SK-N-SH (cell line): Measurements from ENCODE around the gene ZNF560. TPM values are rescaled to one million over a fixed set of nuclear protein-coding genes. Genes with fewer than 3 reads are reported as not detected.

Experiments used
- CTCF ChIA-PET: fragments of 300-600, 350-600 bp; formaldehyde crosslinking; extraction: SDS; loops from one replicate; lab custom pipeline; 2021; lab: Yijun Ruan, JAX
- POLR2A ChIA-PET: fragments of 350-600 bp; sonication (Branson Sonifier 250); formaldehyde crosslinking; extraction: SDS; loops from one replicate; lab custom pipeline; 2020; ENCODE audit warnings: antibody characterized with exemption, inconsistent platforms; lab: Yijun Ruan, JAX
- DNase-seq: peaks from one replicate; pipeline ENCODE4 v3.0.0; 2012
- H2AFZ ChIP-seq: fragments of 200-600 bp; sonication (generic); 2 replicates; pipeline ENCODE4 v1.8.1; 2016; ENCODE audit warnings: antibody characterized with exemption, mild to moderate bottlenecking, low read depth
- H3F3A ChIP-seq: fragments of 200-600 bp; sonication (generic); replicated peaks from 2 replicates; pipeline ENCODE3; 2016; ENCODE audit warnings: antibody characterized with exemption, mild to moderate bottlenecking; ENCODE audit not compliant: insufficient read depth
- H3K27ac ChIP-seq, 2 experiments: fragments of 200-500 bp in 1 of 2; fragments of 200-600 bp in 1 of 2; sonication (Bioruptor generic) in 1 of 2; sonication (generic), shearing (Covaris generic) in 1 of 2; 2 replicates each; pipeline versions ENCODE4 v1.5.1 to v1.6.1; 2014 to 2016; ENCODE audit warnings: low read depth in 2 of 2, inconsistent platforms in 1 of 2, low read length in 1 of 2, mild to moderate bottlenecking in 1 of 2, mixed read lengths in 1 of 2
- H3K27me3 ChIP-seq: fragments of 200-600 bp; sonication (generic), shearing (Covaris generic); 2 replicates; pipeline ENCODE4 v1.6.1; 2016; ENCODE audit warnings: mixed run types; ENCODE audit not compliant: insufficient read depth
- H3K36me3 ChIP-seq, 2 experiments: fragments of 200-500 bp in 1 of 2; fragments of 200-600 bp in 1 of 2; sonication (Bioruptor generic) in 1 of 2; sonication (generic) in 1 of 2; replicated peaks in 1 of 2; 2 replicates each; pipeline versions ENCODE3 to v1.5.1; 2014 to 2016; ENCODE audit warnings: low read length in 1 of 2, mild to moderate bottlenecking in 1 of 2; ENCODE audit not compliant: insufficient read depth in 2 of 2, control insufficient read depth in 1 of 2
- H3K4me1 ChIP-seq, 2 experiments: fragments of 200-500 bp in 1 of 2; fragments of 200-600 bp in 1 of 2; sonication (Bioruptor generic) in 1 of 2; sonication (generic), shearing (Covaris generic) in 1 of 2; 2 replicates each; pipeline versions ENCODE4 v1.5.1 to v1.6.1; 2014 to 2016; ENCODE audit warnings: low read depth in 1 of 2, low read length in 1 of 2, mixed run types in 1 of 2; ENCODE audit not compliant: insufficient read depth in 2 of 2, control insufficient read depth in 1 of 2
- H3K4me2 ChIP-seq: fragments of 200-600 bp; sonication (generic), shearing (Covaris generic); 2 replicates; pipeline ENCODE4 v1.6.1; 2017; ENCODE audit warnings: mixed run types
- H3K4me3 ChIP-seq, 2 experiments: fragments of 200-500 bp in 1 of 2; fragments of 200-600 bp in 1 of 2; sonication (Bioruptor generic) in 1 of 2; sonication (generic), shearing (Covaris generic) in 1 of 2; 2 replicates each; pipeline versions ENCODE4 v1.5.1 to v1.8.1; 2014 to 2016; ENCODE audit warnings: low read depth in 2 of 2, inconsistent platforms in 1 of 2, low read length in 1 of 2, mild to moderate bottlenecking in 1 of 2, mixed read lengths in 1 of 2, moderate library complexity in 1 of 2
- H3K79me2 ChIP-seq: fragments of 200-600 bp; sonication (generic); 2 replicates; pipeline ENCODE4 v1.8.1; 2017; ENCODE audit warnings: mild to moderate bottlenecking; ENCODE audit not compliant: insufficient read depth
- H3K9ac ChIP-seq: fragments of 200-600 bp; sonication (generic); 2 replicates; pipeline ENCODE4 v1.6.1; 2017; ENCODE audit warnings: mixed run types
- H3K9me2 ChIP-seq: fragments of 200-600 bp; sonication (generic); 2 replicates; pipeline ENCODE4 v1.6.1; 2017; ENCODE audit warnings: mixed run types
- H3K9me3 ChIP-seq: fragments of 200-600 bp; sonication (generic); 2 replicates; pipeline ENCODE4 v1.6.1; 2017; ENCODE audit warnings: mixed run types, mild to moderate bottlenecking, moderate library complexity
- H4K20me1 ChIP-seq: fragments of 200-600 bp; sonication (generic); 2 replicates; pipeline ENCODE4 v1.6.1; 2017; ENCODE audit warnings: mild to moderate bottlenecking, mixed run types; ENCODE audit not compliant: insufficient read depth
- CHD2 ChIP-seq: fragments of 150-350 bp; IDR thresholded peaks from 2 replicates; pipeline ENCODE4 v1.6.1; 2018; ENCODE audit warnings: low read length; ENCODE audit not compliant: partially characterized antibody
- CTCF ChIP-seq: fragments of 200-600 bp; sonication (generic); IDR thresholded peaks from 2 replicates; pipeline ENCODE4 v1.6.1; 2017; ENCODE audit warnings: antibody characterized with exemption, mild to moderate bottlenecking, moderate library complexity
- ELF1 ChIP-seq: IDR thresholded peaks from 2 replicates; pipeline ENCODE4 v1.4.0; 2012
- EZH2phosphoT487 ChIP-seq: fragments of 200-600 bp; sonication (generic); IDR thresholded peaks from 2 replicates; pipeline ENCODE4 v1.6.1; 2017; ENCODE audit warnings: low read depth, mixed run types, mild to moderate bottlenecking, antibody characterized with exemption, moderate library complexity, borderline replicate concordance
- FOSL2 ChIP-seq: IDR thresholded peaks from 2 replicates; pipeline ENCODE4 v1.4.0; 2012; ENCODE audit warnings: low read depth, mild to moderate bottlenecking, moderate library complexity, borderline replicate concordance
- GATA2 ChIP-seq: sonication (generic); formaldehyde crosslinking; IDR thresholded peaks from 2 replicates; pipeline ENCODE4 v1.5.0; 2020; ENCODE audit warnings: mild to moderate bottlenecking, missing genetic modification reagents
- MAX ChIP-seq: IDR thresholded peaks from 2 replicates; pipeline ENCODE4 v1.4.0; 2012; ENCODE audit warnings: low read depth
- MXI1 ChIP-seq: IDR thresholded peaks from 2 replicates; pipeline ENCODE4 v1.6.1; 2012; ENCODE audit warnings: mild to moderate bottlenecking, low read depth, low read length, improper control_type of control experiment
- NFIC ChIP-seq: IDR thresholded peaks from 2 replicates; pipeline ENCODE4 v1.4.0; 2012; ENCODE audit warnings: borderline replicate concordance
- POLR2AphosphoS5 ChIP-seq: IDR thresholded peaks from 2 replicates; pipeline ENCODE4 v1.6.1; 2012; ENCODE audit warnings: low read depth, low read length
- RAD21 ChIP-seq: IDR thresholded peaks from 2 replicates; pipeline ENCODE4 v1.6.1; 2012; ENCODE audit warnings: mild to moderate bottlenecking, low read length
- REST ChIP-seq: IDR thresholded peaks from 2 replicates; pipeline ENCODE4 v1.6.1; 2012; ENCODE audit warnings: mild to moderate bottlenecking, low read depth, low read length, moderate library complexity
- RXRA ChIP-seq: IDR thresholded peaks from 2 replicates; pipeline ENCODE4 v1.4.0; 2012; ENCODE audit warnings: low read depth, mild to moderate bottlenecking, borderline replicate concordance
- SMC3 ChIP-seq: IDR thresholded peaks from 2 replicates; pipeline ENCODE4 v1.6.1; 2012; ENCODE audit warnings: low read depth, low read length, improper control_type of control experiment
- TAF1 ChIP-seq: IDR thresholded peaks from 2 replicates; pipeline ENCODE4 v1.6.1; 2012; ENCODE audit warnings: low read depth, mild to moderate bottlenecking, low read length, moderate library complexity, borderline replicate concordance
- USF1 ChIP-seq: IDR thresholded peaks from 2 replicates; pipeline ENCODE4 v1.4.0; 2012; ENCODE audit warnings: low read depth, borderline replicate concordance
- USF2 ChIP-seq: fragments of 150-350 bp; IDR thresholded peaks from 2 replicates; pipeline ENCODE4 v1.6.1; 2017; ENCODE audit warnings: antibody characterized with exemption, low read length, low read depth, borderline replicate concordance
- ZBTB33 ChIP-seq: IDR thresholded peaks from 2 replicates; pipeline ENCODE4 v1.4.0; 2012; ENCODE audit warnings: low read depth, borderline replicate concordance
- WGBS: methylation state at CpG from one replicate; pipeline ENCODE4 v1.1.6; 2017; ENCODE audit warnings: low lambda C conversion rate; 5-methylcytosine and 5-hydroxymethylcytosine counted together
- polyA plus RNA-seq, 3 experiments: library from polyadenylated mRNA; depleted of rRNA; stranded (reverse); fragments of >200 nt; gene quantifications; 2 replicates each; pipeline ENCODE4 v1.2.3, GENCODE V29; 2012

Gene ZNF560
- polyA plus RNA-seq, 1 of the 3 experiments (the other 2 are of a cell fraction) = 0.10 TPM

- Histone ChIP-seq H3K9ac (no peak overlapping the region), H3F3A (no peaks in the 10 kb centered on the region), H3K36me3 (peaks cover 52 to 53% of the 10 kb centered on the region in 2 experiments), H3K9me2 (no peaks in the 10 kb centered on the region), H4K20me1 (no peaks in the 10 kb centered on the region), H3K9me3 (no peaks in the 10 kb centered on the region), H2AFZ (no peak overlapping the region), H3K27ac (no peak overlapping the region), H3K27me3 (no peaks in the 10 kb centered on the region), H3K4me2 (no peak overlapping the region), H3K79me2 (peaks cover 12% of the 10 kb centered on the region), H3K4me1 (no peaks in the 10 kb centered on the region), H3K4me3 (no peak overlapping the region)
- ChIA-PET POLR2A (no interaction called here), CTCF (no interaction called here)
- 87% methylated on average over 4 of the region's 6 CpGs for WGBS
- no peak for DNase-seq
- no peak for TF ChIP-seq RXRA
- no peak for TF ChIP-seq RAD21
- no peak for TF ChIP-seq GATA2 (CRISPR knock-in tag)
- no peak for TF ChIP-seq MXI1
- TF ChIP-seq NFIC = no peak
- TF ChIP-seq CTCF = no peak
- no peak for TF ChIP-seq POLR2AphosphoS5
- no peak for TF ChIP-seq USF2
- no peak for TF ChIP-seq USF1
- no peak for TF ChIP-seq TAF1
- no peak for TF ChIP-seq EZH2phosphoT487
- TF ChIP-seq FOSL2 = no peak
- TF ChIP-seq ZBTB33 = no peak
- TF ChIP-seq ELF1 = no peak
- TF ChIP-seq SMC3 = no peak
- no peak for TF ChIP-seq MAX
- no peak for TF ChIP-seq REST
- no peak for TF ChIP-seq CHD2
Observed at GRCh38 chr19:9427941-9428340, 70.5 kb downstream of the ZNF560 start.
